Thyroid gland (tissue), 4 donors: Measurements from ENCODE around the gene NQO2.

ENCODE experiments used
- POLR2A ChIP-seq, 2 donors: fragments of 450-650 bp; IDR thresholded peaks; one replicate each; pipeline ENCODE4 v1.6.1; 2017; ENCODE audit warnings: antibody characterized with exemption in 2 of 2, mild to moderate bottlenecking in 2 of 2, moderate library complexity in 1 of 2
- TF ChIP-seq, protein P1 (sequence below), 6 experiments: fragments of 200-600 bp in 3 of 6; fragments of 450-650 bp in 3 of 6; sonication (generic) in 3 of 6; IDR thresholded peaks; one replicate each; pipeline ENCODE4 v1.5.1; 2016 to 2019; ENCODE audit warnings: antibody characterized with exemption in 6 of 6, mild to moderate bottlenecking in 2 of 6, inconsistent platforms in 1 of 6, moderate library complexity in 1 of 6

GRCh38 chr6:3011592-3011991, 11.9 kb downstream of the NQO2 start:
- TF ChIP-seq, protein P1, sequence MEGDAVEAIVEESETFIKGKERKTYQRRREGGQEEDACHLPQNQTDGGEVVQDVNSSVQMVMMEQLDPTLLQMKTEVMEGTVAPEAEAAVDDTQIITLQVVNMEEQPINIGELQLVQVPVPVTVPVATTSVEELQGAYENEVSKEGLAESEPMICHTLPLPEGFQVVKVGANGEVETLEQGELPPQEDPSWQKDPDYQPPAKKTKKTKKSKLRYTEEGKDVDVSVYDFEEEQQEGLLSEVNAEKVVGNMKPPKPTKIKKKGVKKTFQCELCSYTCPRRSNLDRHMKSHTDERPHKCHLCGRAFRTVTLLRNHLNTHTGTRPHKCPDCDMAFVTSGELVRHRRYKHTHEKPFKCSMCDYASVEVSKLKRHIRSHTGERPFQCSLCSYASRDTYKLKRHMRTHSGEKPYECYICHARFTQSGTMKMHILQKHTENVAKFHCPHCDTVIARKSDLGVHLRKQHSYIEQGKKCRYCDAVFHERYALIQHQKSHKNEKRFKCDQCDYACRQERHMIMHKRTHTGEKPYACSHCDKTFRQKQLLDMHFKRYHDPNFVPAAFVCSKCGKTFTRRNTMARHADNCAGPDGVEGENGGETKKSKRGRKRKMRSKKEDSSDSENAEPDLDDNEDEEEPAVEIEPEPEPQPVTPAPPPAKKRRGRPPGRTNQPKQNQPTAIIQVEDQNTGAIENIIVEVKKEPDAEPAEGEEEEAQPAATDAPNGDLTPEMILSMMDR (IDR thresholded peaks at IDR 0.05), result no peak
- TF ChIP-seq POLR2A (IDR thresholded peaks at IDR 0.05), result no peak
